IMR-90 (cell line): ENCODE results near the gene ZNF780B. TPM values are rescaled to one million over a fixed set of nuclear protein-coding genes. Genes with fewer than 3 reads are reported as not detected.

Source experiments
- ATAC-seq: fragments of 200-7000 bp; cut with Tn5 transposase; 2 replicates; pipeline ENCODE4 v1.9.1; 2020; ENCODE audit warnings: low read depth, mild to moderate bottlenecking, moderate library complexity
- BruUV-seq: library from RNA; stranded (reverse); fragments of 400-500 nt; replicated peaks from 2 replicates; lab custom pipeline; 2021; lab: Mats Ljungman, UMichigan
- CTCF ChIA-PET: fragments of 300-600 bp; formaldehyde crosslinking; extraction: SDS; loops from one replicate; lab custom pipeline; 2021; ENCODE audit warnings: antibody characterized with exemption; lab: Yijun Ruan, JAX
- POLR2A ChIA-PET: fragments of 300-600 bp; sonication (Branson Sonifier 250); formaldehyde crosslinking; loops from one replicate; lab custom pipeline; 2022; ENCODE audit warnings: antibody characterized with exemption; ENCODE audit not compliant: unreplicated experiment; lab: Charles Lee
- DNase-seq: peaks from one replicate; pipeline ENCODE4 v3.0.0; 2013
- H2AFZ ChIP-seq: replicated peaks from 2 replicates; pipeline ENCODE3; 2013; ENCODE audit warnings: low read length, mild to moderate bottlenecking; ENCODE audit not compliant: poor library complexity
- H2AK5ac ChIP-seq: 2 replicates; pipeline ENCODE4 v1.6.1; 2013; ENCODE audit warnings: low read depth, low read length, inconsistent platforms
- H2AK9ac ChIP-seq: replicated peaks from 2 replicates; pipeline ENCODE3; 2013; ENCODE audit warnings: mild to moderate bottlenecking, low read depth, low read length, moderate library complexity; ENCODE audit not compliant: poor library complexity
- H2BK120ac ChIP-seq: 2 replicates; pipeline ENCODE4 v1.6.1; 2013; ENCODE audit warnings: low read depth, low read length, inconsistent platforms
- H2BK15ac ChIP-seq: 3 replicates; pipeline ENCODE4 v1.6.1; 2013; ENCODE audit warnings: low read depth, low read length, inconsistent platforms
- H2BK20ac ChIP-seq: 2 replicates; pipeline ENCODE4 v1.6.1; 2013; ENCODE audit warnings: low read depth, mild to moderate bottlenecking, inconsistent platforms, low read length, moderate library complexity
- H2BK5ac ChIP-seq: 2 replicates; pipeline ENCODE4 v1.6.1; 2013; ENCODE audit warnings: mild to moderate bottlenecking, low read depth, low read length, inconsistent platforms; ENCODE audit not compliant: poor library complexity, severe bottlenecking
- H3K14ac ChIP-seq: replicated peaks from 2 replicates; pipeline ENCODE4 v1.6.1; 2013; ENCODE audit warnings: low read depth, low read length, inconsistent platforms
- H3K18ac ChIP-seq: 2 replicates; pipeline ENCODE4 v1.6.1; 2013; ENCODE audit warnings: low read depth, low read length, control low read depth
- H3K23ac ChIP-seq: 2 replicates; pipeline ENCODE4 v1.6.1; 2013; ENCODE audit warnings: low read depth, low read length, inconsistent platforms
- H3K27ac ChIP-seq: 2 replicates; pipeline ENCODE4 v1.5.1; 2013; ENCODE audit warnings: mild to moderate bottlenecking, control low read depth, low read length; ENCODE audit not compliant: insufficient read depth
- H3K27me3 ChIP-seq: 2 replicates; pipeline ENCODE4 v1.6.1; 2013; ENCODE audit warnings: low read length; ENCODE audit not compliant: control insufficient read depth, insufficient read depth
- H3K36me3 ChIP-seq: 2 replicates; pipeline ENCODE4 v1.6.1; 2013; ENCODE audit warnings: low read length, mixed read lengths; ENCODE audit not compliant: control insufficient read depth, insufficient read depth
- H3K4ac ChIP-seq: 2 replicates; pipeline ENCODE4 v1.6.1; 2013; ENCODE audit warnings: low read depth, low read length, inconsistent platforms
- H3K4me1 ChIP-seq: 2 replicates; pipeline ENCODE4 v1.6.1; 2013; ENCODE audit warnings: low read length, mixed read lengths; ENCODE audit not compliant: control insufficient read depth, insufficient read depth
- H3K4me2 ChIP-seq: 2 replicates; pipeline ENCODE4 v1.6.1; 2013; ENCODE audit warnings: low read depth, mild to moderate bottlenecking, control low read depth, low read length, moderate library complexity
- H3K4me3 ChIP-seq: 2 replicates; pipeline ENCODE4 v1.5.1; 2013; ENCODE audit warnings: low read depth, mild to moderate bottlenecking, control low read depth, low read length, moderate library complexity; ENCODE audit not compliant: insufficient read depth
- H3K56ac ChIP-seq: 2 replicates; pipeline ENCODE4 v1.6.1; 2013; ENCODE audit warnings: low read length, inconsistent platforms; ENCODE audit not compliant: insufficient read depth; ENCODE audit errors: extremely low read depth
- H3K79me1 ChIP-seq, 2 experiments: 2 replicates each; pipeline ENCODE4 v1.6.1; 2013; ENCODE audit warnings: low read length in 2 of 2, inconsistent platforms in 1 of 2, low read depth in 1 of 2
- H3K9ac ChIP-seq: 2 replicates; pipeline ENCODE4 v1.6.1; 2013; ENCODE audit warnings: low read depth, low read length, control low read depth
- H3K9me1 ChIP-seq: 2 replicates; pipeline ENCODE4 v1.6.1; 2013; ENCODE audit warnings: low read length, inconsistent platforms; ENCODE audit not compliant: insufficient read depth
- H3K9me3 ChIP-seq: 2 replicates; pipeline ENCODE4 v1.6.1; 2013; ENCODE audit warnings: low read length; ENCODE audit not compliant: control insufficient read depth, insufficient read depth
- H4K20me1 ChIP-seq: 2 replicates; pipeline ENCODE4 v1.6.1; 2013; ENCODE audit warnings: low read length, inconsistent platforms; ENCODE audit not compliant: insufficient read depth
- H4K5ac ChIP-seq: 2 replicates; pipeline ENCODE4 v1.6.1; 2013; ENCODE audit warnings: mild to moderate bottlenecking, low read depth, low read length, control low read depth
- H4K8ac ChIP-seq, 2 experiments: 2 replicates each; pipeline ENCODE4 v1.6.1; 2013; ENCODE audit warnings: low read depth in 2 of 2, low read length in 2 of 2, control low read depth in 1 of 2, inconsistent platforms in 1 of 2
- H4K91ac ChIP-seq: 2 replicates; pipeline ENCODE4 v1.6.1; 2013; ENCODE audit warnings: low read depth, low read length, inconsistent platforms; ENCODE audit not compliant: insufficient read depth
- BHLHE40 ChIP-seq: fragments of 150-350 bp; IDR thresholded peaks from 2 replicates; pipeline ENCODE4 v1.6.1; 2016; ENCODE audit warnings: mild to moderate bottlenecking, low read depth, low read length
- CEBPB ChIP-seq: IDR thresholded peaks from 2 replicates; pipeline ENCODE4 v1.6.1; 2012; ENCODE audit warnings: low read depth, low read length, improper control_type of control experiment
- CHD1 ChIP-seq: IDR thresholded peaks from 2 replicates; pipeline ENCODE4 v1.6.1; 2012; ENCODE audit warnings: low read depth, low read length, improper control_type of control experiment
- ELK1 ChIP-seq: fragments of 150-350 bp; IDR thresholded peaks from 2 replicates; pipeline ENCODE4 v1.6.1; 2016; ENCODE audit warnings: low read depth, mild to moderate bottlenecking, low read length, moderate library complexity, borderline replicate concordance
- FOS ChIP-seq: fragments of 150-350 bp; IDR thresholded peaks from 2 replicates; pipeline ENCODE4 v1.6.1; 2016; ENCODE audit warnings: low read depth, low read length
- MAFK ChIP-seq: IDR thresholded peaks from 2 replicates; pipeline ENCODE4 v1.6.1; 2012; ENCODE audit warnings: low read depth, low read length, improper control_type of control experiment
- MXI1 ChIP-seq: IDR thresholded peaks from 2 replicates; pipeline ENCODE4 v1.6.1; 2012; ENCODE audit warnings: low read depth, mild to moderate bottlenecking, low read length, moderate library complexity, borderline replicate concordance
- NFE2L2 ChIP-seq: fragments of 150-350 bp; IDR thresholded peaks from 2 replicates; pipeline ENCODE4 v1.6.1; 2016; ENCODE audit warnings: low read depth, mild to moderate bottlenecking, low read length
- POLR2A ChIP-seq: IDR thresholded peaks from 2 replicates; pipeline ENCODE4 v1.6.1; 2012; ENCODE audit warnings: mild to moderate bottlenecking, low read depth, low read length
- RAD21 ChIP-seq: IDR thresholded peaks from 2 replicates; pipeline ENCODE4 v1.6.1; 2012; ENCODE audit warnings: low read length, improper control_type of control experiment
- RCOR1 ChIP-seq: IDR thresholded peaks from 2 replicates; pipeline ENCODE4 v1.6.1; 2012; ENCODE audit warnings: mild to moderate bottlenecking, low read length, improper control_type of control experiment; ENCODE audit not compliant: insufficient replicate concordance
- RFX5 ChIP-seq: IDR thresholded peaks from 2 replicates; pipeline ENCODE4 v1.8.0; 2012; ENCODE audit warnings: low read depth, mild to moderate bottlenecking, low read length, moderate library complexity
- SMC3 ChIP-seq: fragments of 150-350 bp; IDR thresholded peaks from 2 replicates; pipeline ENCODE4 v1.6.1; 2016; ENCODE audit warnings: low read depth, mild to moderate bottlenecking, antibody characterized with exemption, low read length, moderate library complexity
- WGBS, 2 experiments: methylation state at CpG; one replicate each; pipeline versions ENCODE4 v1.1.5 to v1.1.7; 2013; ENCODE audit warnings: missing lambda C conversion rate in 2 of 2; ENCODE audit not compliant: insufficient read length in 1 of 2; ENCODE audit errors: extremely low coverage in 2 of 2; 5-methylcytosine and 5-hydroxymethylcytosine counted together
- dilution Hi-C: fragments of 300-500 bp; cut with HindIII; formaldehyde crosslinking; loops from one replicate; pipeline ENCODE4 v1.14.3; 2018; ENCODE audit warnings: low sequenced_read_pairs; ENCODE audit not compliant: unreplicated experiment
- in situ Hi-C: fragments of 300-500 bp; cut with MboI; formaldehyde crosslinking; loops from 3 replicates; pipeline ENCODE4 v1.14.3; 2019; ENCODE audit warnings: low sequenced_read_pairs, inconsistent platforms, mixed read lengths
- intact Hi-C: fragments of 100-400 bp; cut with micrococcal nuclease; formaldehyde crosslinking; loops from 2 replicates; pipeline ENCODE4 v1.10.0; 2022
- polyA plus RNA-seq, 3 experiments: library from polyadenylated mRNA; depleted of rRNA; stranded (reverse); fragments of >200 nt; gene quantifications; 2 replicates each; pipeline ENCODE4 v1.2.3, GENCODE V29; 2012; ENCODE audit warnings: low replicate concordance in 1 of 3
- total RNA-seq: library from RNA; depleted of rRNA; stranded (reverse); fragments of >200 nt; gene quantifications from 2 replicates; pipeline ENCODE4 v1.2.3, GENCODE V29; 2012
- TF ChIP-seq, protein P1 (sequence below): fragments of 150-350 bp; IDR thresholded peaks from 2 replicates; pipeline ENCODE4 v1.6.1; 2017; ENCODE audit warnings: mild to moderate bottlenecking, antibody characterized with exemption, low read length, low read depth
- TF ChIP-seq, protein P2 (sequence below): conservative IDR thresholded peaks from 2 replicates; pipeline ENCODE4 v1.5.1; 2012; ENCODE audit warnings: mild to moderate bottlenecking, low read depth, low read length, improper control_type of control experiment

ZNF780B gene
- total and polyA plus RNA-seq, 2 of the 4 experiments (the other 2 are of a cell fraction) = 3.7 to 19.9 TPM

GRCh38 chr19:39996218-39996810 lies 59.7 kb downstream of the ZNF780B start:
- peak overlapping the region; percentile 72 for H3K4me3 ChIP-seq
- peak overlapping the region; percentile 84 for H3K4me2 ChIP-seq
- H4K8ac ChIP-seq = peak overlapping the region; percentile 91 to 92
- in situ Hi-C loops (no loop called here), dilution Hi-C loops (no loop called here), intact Hi-C loops (no loop called here)
- H4K5ac ChIP-seq = peak overlapping the region; percentile 78
- WGBS, 2 experiments = 20% methylated on average over 8 of the region's 19 CpGs; no CpG with 5 or more reads in 1 of the 2 experiments
- H3K36me3 ChIP-seq = no peaks in the 10 kb centered on the region; the same call in 1 of the 2 replicates
- CTCF ChIA-PET = interaction anchor here (1.1 kb wide), 1 partner anchor 26 kb away, joined by 4 read pairs; the partner anchor contains the start of gene PSMC4
- DNase-seq (peak; percentile 70), ATAC-seq (peak; percentile 57)
- H3K18ac ChIP-seq = peak overlapping the region; percentile 32; the same call in 1 of the 2 replicates
- H4K20me1 ChIP-seq = no peaks in the 10 kb centered on the region
- no peaks in the 10 kb centered on the region for H3K27me3 ChIP-seq
- H3K4ac ChIP-seq = peak overlapping the region; percentile 90
- H3K9ac ChIP-seq = peak overlapping the region; percentile 84
- BruUV-seq = TSS peak; percentile 88
- peak overlapping the region; percentile 79 for H3K27ac ChIP-seq
- H2AFZ ChIP-seq = peak overlapping the region; percentile 98
- H2BK5ac ChIP-seq = peak overlapping the region; percentile 77
- peaks cover 5% of the 10 kb centered on the region for H3K4me1 ChIP-seq
- peak overlapping the region; percentile 73; the same call in 1 of the 2 replicates for H2AK5ac ChIP-seq
- H4K91ac ChIP-seq = peak overlapping the region; percentile 69
- H3K56ac ChIP-seq = peak overlapping the region; percentile 79
- H3K9me3 ChIP-seq = no peaks in the 10 kb centered on the region; the same call in 1 of the 2 replicates
- H3K9me1 ChIP-seq = no peaks in the 10 kb centered on the region; the same call in 1 of the 2 replicates
- peak overlapping the region; percentile 89 for H2AK9ac ChIP-seq
- peaks cover 19 to 35% of the 10 kb centered on the region in 2 experiments for H3K79me1 ChIP-seq
- peak overlapping the region; percentile 88 for H3K14ac ChIP-seq
- peak overlapping the region; percentile 88 for H3K23ac ChIP-seq
- peak overlapping the region; percentile 16; the same call in 1 of the 3 replicates for H2BK15ac ChIP-seq
- no peak overlapping the region for H2BK20ac ChIP-seq
- peak overlapping the region; percentile 27 for H2BK120ac ChIP-seq
- POLR2A ChIA-PET = no interaction called here
- no peak for TF ChIP-seq RAD21
- TF ChIP-seq MAFK = no peak
- no peak for TF ChIP-seq ELK1
- TF ChIP-seq BHLHE40 = no peak
- TF ChIP-seq RFX5 = no peak
- no peak for TF ChIP-seq NFE2L2
- no peak for TF ChIP-seq MXI1
- TF ChIP-seq, protein P1, sequence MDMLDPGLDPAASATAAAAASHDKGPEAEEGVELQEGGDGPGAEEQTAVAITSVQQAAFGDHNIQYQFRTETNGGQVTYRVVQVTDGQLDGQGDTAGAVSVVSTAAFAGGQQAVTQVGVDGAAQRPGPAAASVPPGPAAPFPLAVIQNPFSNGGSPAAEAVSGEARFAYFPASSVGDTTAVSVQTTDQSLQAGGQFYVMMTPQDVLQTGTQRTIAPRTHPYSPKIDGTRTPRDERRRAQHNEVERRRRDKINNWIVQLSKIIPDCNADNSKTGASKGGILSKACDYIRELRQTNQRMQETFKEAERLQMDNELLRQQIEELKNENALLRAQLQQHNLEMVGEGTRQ = no peak
- TF ChIP-seq, protein P2, sequence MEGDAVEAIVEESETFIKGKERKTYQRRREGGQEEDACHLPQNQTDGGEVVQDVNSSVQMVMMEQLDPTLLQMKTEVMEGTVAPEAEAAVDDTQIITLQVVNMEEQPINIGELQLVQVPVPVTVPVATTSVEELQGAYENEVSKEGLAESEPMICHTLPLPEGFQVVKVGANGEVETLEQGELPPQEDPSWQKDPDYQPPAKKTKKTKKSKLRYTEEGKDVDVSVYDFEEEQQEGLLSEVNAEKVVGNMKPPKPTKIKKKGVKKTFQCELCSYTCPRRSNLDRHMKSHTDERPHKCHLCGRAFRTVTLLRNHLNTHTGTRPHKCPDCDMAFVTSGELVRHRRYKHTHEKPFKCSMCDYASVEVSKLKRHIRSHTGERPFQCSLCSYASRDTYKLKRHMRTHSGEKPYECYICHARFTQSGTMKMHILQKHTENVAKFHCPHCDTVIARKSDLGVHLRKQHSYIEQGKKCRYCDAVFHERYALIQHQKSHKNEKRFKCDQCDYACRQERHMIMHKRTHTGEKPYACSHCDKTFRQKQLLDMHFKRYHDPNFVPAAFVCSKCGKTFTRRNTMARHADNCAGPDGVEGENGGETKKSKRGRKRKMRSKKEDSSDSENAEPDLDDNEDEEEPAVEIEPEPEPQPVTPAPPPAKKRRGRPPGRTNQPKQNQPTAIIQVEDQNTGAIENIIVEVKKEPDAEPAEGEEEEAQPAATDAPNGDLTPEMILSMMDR = no peak
- no peak for TF ChIP-seq CEBPB
- no peak for TF ChIP-seq POLR2A
- TF ChIP-seq SMC3 = no peak
- TF ChIP-seq FOS = no peak
- TF ChIP-seq CHD1 = no peak
- no peak for TF ChIP-seq RCOR1
